ENCODE measurements around the gene ENO3.

Gene ENO3

DNA sequence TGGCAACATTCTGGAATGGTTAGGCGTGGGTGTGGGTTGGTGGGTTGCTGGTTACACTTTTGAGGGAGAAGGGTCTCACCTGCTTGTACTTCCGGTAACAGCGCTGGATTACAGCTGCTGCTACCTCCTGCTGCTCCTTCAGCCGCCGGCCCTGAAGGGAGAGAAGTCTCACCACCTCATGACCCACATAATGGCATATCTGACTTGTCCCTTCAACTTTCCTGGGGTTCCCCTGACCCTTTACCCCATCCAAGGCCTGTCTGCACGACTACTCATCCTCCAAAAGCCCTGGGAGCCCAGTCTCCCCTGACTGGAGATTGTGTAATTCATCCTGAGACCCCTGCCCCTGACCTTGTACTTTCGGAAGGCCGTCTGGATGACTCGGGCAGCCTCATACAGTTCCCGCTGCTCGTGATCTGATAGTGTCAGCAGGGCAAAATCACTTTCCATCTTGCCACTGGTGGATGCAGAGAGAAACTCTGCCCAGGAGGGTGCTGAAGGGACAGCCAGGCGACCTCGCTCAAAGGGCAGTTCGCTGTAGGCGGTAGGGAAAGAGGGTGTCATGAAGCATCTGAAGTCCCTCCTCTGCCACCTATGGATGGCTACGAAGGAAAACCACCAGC is 18.7 kb downstream of the ENO3 start:
- peak overlapping the region; percentile 97 for H3K27ac ChIP-seq
- DNase-seq (ENCODE audit: low read depth, low spot score), result no peak

DNA sequence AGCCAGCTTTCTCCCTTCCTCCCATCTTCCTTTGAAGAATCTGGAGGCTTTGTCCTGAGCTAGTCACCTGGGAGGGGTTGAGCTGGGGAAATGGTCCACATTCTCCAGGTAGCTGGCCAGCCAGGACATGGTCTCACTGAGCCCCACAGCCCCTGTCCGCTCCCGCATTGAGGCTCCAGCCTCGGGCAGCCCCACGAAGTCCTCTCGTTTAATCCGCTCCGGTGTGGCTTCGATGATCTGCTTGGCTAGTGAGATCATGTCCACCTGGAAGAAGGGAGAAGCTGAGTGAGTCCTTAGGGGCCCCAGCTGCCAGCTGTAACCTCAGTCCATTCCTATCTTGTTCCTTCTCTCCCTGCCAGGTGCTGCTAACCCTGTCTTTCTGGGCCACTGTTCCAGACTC is 19.4 kb downstream of the ENO3 start:
- peak overlapping the region; percentile 97 for H3K27ac ChIP-seq
- no peak for DNase-seq (ENCODE audit: low read depth, low spot score)

DNA sequence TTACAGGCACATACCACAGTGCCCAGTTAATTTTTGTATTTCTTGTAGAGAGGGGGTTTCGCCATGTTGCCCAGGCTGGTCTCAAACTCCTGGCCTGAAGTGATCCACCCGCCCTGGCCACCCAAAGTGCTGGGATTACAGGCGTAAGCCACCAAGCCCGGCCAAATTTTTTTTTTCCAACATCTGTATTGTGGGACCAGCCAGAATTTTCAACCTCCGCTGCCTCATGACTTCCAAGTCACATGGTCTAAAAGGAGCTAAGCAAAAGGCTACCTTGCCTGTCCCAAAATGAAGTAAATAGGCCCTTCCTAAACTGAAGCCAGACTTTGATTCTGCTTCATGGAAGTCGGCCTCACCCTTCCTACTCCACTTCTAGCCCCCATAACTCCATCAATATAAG is 20.9 kb downstream of the ENO3 start:
- DNase-seq (ENCODE audit: low read depth, low spot score), result no peak
- no peak overlapping the region for H3K27ac ChIP-seq

DNA sequence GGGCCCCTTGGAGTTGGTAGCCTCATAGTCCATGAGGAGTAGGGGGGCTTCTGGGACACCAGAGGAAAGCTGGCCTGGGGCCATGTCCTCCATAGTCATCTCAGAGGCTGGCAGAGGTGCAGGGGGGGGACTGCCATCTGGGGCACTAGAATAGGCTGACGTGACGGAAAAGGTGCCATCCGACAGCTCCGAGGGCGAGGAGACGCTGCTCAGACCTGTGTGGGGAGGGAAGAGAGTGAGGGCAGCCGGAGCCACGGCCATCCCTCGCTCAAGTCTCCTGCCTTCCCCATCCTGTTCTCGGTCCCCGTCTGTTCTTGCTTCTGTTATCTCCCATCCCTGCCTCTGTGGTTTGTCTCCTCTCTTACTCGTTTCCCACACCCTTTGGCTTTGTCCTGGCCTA is 21.4 kb downstream of the ENO3 start:
- no peak for DNase-seq (ENCODE audit: low read depth, low spot score)

DNA sequence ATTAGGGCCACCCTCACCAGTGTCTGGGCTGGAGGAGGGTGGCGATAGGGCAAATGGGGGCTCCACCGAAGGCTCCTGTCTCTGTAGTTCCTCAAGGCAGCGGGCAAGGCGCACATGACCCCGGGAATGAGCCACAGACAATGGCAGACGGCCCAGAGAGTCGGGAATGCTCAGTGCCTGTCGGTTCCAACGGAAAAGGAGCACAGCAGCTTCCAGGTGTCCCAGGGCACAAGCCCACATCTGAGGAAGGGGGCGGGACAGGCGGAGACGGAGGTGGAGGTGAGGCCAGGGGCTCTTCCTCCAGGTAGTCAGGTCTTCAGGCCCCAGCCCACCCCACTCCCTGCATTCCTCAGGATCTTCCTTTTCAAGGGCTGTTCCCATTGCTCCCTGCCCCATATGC is 21.8 kb downstream of the ENO3 start:
- no peak overlapping the region for H3K27ac ChIP-seq
- no peak for DNase-seq (ENCODE audit: low read depth, low spot score)

More for the DNA sequence above, 21.4 kb downstream of the ENO3 start:
- no peak overlapping the region for H3K27ac ChIP-seq

DNA sequence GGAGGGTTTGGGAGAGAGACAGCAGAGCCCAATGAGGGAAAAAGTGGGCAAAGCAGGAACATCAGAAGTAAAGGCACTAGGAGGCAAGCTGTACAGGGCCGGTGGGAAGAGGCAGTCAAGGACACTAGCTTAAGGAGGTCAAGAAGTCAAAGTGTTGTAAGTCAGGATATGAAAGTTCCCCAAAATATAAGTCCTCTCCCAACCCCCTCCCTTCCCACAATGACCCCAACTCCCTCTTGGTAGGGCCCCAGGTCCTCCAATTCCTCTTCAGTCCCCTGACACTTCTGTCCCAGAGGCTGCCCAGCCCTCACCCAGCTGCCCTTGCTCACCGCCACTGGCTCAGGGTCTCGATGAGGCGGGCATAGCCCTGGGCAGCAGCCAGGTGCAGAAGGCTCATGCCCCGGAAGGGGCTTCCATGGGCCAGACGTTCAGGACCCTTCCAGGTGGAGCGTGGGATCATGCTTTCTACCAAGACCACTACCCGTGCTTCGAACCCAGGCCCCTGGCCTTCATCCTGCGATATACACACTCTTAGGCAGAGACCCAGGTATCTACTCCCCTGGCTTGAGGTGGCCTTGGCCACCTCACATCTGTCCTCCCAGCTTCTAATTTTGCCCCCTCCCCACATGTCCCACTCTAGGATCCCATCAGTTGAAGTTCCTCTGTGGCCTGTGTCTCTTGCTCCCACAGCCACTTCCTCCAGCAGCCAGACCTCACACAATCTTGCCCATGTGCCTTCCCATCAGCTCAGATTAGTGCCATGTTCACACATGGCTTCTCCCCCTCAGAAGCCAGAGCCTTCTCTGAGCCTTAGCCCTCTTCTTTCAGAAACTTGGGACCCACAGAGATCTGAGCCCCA is 22.6 kb downstream of the ENO3 start:
- no peak overlapping the region for H3K27ac ChIP-seq
- no peak for DNase-seq (ENCODE audit: low read depth, low spot score)

DNA sequence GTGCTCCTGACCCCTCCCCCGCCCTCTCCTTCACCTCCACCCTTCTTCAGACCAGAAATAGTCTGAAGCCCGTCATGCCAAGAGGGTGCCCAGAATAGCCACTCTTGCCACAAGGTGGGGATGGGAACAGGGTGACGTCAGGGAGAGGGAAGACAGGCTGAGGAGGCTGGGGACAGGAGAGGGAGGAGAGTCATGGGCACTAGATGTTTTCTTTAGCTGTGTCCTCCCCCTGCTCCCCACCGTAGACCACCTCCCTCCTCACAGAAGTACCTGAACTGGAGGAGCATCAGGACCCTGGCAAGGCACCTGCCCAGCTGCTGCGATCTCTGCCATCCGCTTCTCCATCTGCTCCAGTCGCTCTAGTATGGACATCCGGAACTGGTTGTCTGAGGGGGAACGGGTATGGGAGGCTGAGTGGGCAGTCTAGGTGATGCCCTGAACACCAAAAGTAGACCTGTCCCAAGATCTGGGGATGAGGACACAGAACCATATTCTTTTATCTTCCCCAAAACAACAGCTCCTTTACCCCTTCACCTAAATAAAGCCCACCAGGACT is 23.3 kb downstream of the ENO3 start:
- H3K27ac ChIP-seq, result no peak overlapping the region
- DNase-seq (ENCODE audit: low read depth, low spot score), result no peak

DNA sequence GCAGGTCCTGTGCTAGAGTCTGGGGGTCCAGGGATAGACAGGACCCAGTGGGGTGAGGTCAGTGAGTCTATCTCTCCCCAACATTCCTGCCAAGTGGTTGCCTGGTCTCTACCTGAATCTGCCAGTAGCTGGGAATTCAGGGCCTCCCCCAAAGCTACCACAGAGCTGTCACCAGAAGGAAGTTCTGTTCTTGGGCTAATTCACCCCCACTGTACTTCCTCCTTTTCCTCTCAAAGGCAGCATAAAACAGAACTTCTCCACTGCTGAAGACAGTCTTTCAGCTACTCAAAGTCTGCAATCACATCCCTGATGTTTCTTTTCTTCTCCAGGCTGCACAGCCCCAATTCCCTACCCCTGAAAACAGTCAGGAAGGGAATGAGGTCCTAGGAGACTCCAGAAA is 27.8 kb downstream of the ENO3 start:
- DNase-seq (ENCODE audit: low read depth, low spot score), result no peak
- H3K27ac ChIP-seq, result no peak overlapping the region

DNA sequence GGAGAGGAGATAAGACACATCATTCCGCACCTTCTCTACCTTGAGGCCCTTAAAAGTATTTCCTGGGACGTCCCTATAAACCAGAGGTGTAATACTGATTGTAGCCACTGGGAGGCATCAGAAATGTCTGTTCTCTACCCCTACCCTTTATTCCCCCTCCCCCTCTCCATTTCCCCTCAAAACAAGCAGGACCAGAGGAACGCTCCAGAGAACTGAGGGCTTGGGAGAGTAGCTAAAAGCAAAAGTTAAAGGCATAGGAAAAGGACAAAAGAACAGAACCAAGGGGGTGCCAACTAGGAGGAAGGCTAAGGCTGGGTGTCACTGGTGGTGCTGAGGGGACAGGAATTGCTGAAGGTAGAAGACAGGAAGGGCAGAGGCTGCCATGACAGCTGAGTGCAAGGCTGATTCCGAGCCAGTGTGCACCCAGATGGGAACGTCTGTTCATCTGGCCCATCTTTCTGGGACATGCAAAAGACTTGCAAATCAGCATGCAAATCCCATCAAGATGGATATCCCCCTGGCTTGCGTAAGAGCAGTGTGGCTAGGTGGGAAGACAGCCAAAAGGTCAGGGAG is 29.8 kb downstream of the ENO3 start:
- DNase-seq (ENCODE audit: low read depth, low spot score), result no peak
- H3K27ac ChIP-seq, result no peak overlapping the region

DNA sequence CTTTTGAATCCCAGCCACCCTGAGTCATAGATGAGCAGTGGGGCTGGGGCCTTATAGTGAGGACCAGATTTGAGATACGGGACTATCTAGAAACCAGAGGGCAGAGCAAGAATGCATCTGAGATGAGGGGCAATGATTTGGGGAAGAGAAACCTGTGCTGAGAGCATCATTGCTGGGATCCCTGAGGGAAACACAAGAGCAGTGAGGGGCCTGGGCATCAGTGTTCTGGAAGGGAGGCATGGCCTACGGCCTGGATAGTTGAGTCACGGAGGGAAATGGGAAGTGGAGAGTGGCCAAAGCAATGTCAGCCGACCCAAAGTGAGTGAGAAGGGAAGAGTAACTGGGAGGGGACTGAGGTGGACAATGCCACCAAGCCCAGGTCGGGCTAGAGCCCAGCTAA is 31.4 kb downstream of the ENO3 start:
- DNase-seq (ENCODE audit: low read depth, low spot score), result no peak
- no peak overlapping the region for H3K27ac ChIP-seq

DNA sequence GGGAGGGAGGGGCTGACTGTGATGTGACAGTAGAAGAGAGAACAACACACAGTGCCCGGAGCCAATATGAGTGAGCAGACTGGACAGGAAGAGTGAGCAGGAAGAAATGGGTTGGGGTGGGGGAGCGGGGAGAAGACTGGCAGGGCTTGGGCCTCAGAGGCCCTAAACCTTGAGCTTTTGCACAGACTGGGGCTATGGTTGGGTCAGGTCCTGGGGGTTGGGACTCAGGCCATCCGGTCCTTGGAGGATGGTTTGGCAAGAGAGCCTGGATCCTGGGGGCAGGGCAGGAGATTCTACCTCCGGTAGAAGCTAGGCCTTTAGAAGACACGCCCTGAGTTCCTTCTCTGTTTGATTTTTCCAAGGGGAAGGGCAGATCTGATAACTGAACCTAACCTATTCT is 35.5 kb downstream of the ENO3 start:
- H3K27ac ChIP-seq, result peak overlapping the region; percentile 82
- no peak for DNase-seq (ENCODE audit: low read depth, low spot score)

DNA sequence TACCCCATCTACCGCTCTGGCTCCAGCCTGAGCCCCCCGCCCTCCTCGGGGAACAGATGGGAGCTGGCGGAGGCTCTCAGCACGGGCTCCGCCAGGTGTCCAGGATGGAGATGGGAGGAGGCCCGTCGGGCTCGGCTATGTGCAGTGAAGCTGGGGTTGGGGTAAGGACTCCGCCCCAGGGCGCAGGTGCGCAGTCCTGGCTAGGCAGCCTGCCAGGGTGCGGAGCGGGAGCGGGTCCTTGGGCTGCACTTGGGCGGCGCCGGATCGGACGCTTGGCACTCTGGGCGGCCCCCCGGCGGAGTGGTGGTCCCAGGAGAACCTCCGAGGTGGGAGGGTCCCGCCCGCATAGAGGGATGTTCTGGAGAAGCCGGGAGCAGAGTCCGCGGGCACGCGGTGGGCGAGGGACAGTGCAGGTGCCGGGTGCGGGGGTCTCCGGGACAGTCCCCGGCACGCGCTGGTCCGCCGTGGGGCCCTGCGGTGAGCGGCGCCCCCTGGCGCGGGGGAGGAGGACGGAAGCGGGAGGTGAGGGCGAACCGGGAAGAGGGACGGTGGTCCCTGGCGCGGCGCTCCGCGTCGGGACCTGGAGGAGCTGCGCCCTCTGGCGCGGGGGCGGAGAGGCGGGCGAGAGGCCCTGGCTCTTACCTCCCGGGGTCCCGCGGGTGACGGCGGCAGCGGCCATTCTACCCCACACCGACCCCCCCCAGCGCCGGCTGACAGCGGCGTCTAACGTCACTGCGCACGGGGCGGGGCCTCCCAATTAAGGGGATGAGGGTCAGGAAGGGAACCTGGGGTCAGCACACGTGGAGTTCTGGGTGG is 36.2 kb downstream of the ENO3 start, which contains the start of gene CAMTA2:
TSS of gene CAMTA2 (minus strand) at position 725 of the 816 bp plus-strand sequence. CDS start 1,453 bp downstream, outside the sequence.
- H3K27ac ChIP-seq, result peak within 1 kb of the TSS; percentile 82
- DNase-seq (ENCODE audit: low read depth, low spot score), result no peak

DNA sequence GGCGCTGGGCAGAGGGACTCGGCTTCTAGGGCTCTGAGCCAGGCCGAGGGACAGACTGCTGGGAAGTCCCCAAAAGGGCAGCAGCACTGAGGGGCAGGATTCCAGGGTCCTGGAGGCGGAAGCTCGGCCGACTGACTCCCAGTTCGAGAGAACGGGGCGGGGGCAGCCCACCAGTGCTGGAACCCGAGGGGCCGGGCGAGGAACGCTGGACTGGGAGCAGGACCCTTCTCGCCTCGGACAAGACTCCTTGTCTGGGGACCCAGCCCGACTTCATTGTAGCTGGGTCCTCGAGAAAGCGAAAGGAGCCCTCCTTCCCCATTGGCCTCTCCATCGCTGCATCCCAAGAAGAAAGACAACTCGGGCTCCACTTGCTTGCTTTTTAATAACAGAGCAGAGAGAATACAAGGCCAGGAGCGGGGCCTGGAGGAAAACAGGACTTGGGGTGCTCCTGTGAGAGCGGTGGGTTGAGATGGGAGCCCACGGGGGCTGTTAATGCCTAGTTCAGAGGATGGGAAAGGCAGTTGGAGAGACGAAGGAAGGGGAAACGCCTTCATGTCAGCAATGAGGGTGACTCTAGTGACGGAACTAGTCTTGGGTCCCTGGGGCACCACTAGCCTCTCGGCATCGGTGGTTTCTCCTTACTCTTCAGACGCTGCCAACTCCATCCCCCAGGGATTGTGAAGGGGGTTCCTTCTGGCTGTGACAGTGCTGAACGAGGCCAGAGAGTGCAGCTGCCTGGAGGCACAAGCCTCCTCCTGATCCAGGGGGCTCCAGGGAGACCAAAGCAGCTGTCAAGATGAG is 37.0 kb downstream of the ENO3 start:
- peak overlapping the region; percentile 82 for H3K27ac ChIP-seq
- no peak for DNase-seq (ENCODE audit: low read depth, low spot score)

DNA sequence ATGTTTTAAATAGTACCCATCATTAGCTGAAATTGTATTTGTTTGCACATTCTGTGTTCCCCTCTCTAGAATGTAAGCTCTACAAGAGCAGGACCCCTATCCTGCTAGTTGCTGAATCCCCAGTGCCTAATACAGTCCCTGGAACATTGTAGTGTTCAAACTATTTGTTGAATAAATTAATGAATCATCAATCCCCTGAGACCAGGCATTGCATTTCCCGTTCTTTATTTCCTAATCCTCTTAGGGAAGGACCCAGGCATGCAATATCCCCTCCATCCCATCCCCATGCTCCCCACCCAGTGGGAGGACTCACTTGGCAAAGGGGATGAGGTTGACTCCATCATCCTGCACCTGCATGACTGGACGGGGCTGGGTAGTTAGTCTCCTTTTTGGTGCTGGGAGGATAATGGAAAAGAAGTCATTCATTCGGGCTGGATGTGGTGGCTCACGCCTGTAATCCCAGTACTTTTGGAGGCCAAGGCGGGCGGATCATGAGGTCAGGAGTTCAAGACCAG is 43.2 kb downstream of the ENO3 start:
- DNase-seq (ENCODE audit: low read depth, low spot score), result no peak

DNA sequence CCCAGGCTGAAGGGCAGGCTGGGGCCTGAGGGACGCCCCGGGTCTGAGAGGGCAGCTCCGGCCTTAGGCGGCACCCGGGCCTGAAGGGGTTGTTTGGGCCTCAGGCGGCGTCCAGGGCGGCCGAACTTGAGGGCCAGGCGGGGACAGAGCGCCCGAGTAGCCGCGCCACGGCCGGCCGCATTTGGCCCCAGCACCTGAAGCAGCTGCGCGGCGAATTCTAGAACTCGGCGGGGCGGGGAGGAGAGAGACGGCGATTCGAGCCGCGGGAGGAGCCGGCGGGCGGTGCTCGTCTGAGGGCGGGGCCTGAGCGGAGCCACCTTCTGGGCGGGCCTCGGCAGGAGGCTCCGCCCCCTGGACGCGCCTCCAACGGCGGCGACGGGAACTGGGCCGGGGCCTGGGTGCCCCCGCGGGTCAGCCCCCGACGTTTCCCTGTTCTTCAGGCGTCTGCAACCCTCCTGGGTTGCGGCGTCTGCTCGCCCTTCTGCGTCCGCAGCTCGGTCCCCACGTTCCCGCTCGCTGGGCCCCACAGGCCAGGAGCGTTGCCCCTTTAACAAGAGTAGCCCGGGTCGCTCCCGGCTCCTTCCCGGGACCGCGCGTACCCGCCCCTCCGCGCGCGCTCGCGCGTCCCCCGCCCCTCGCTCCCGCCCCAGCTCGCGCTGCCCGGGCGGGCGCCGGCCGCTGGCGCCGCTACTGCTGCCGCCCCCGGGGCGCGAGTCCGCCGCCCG is 46.5 kb downstream of the ENO3 start, which contains the start of the genes INCA1 and KIF1C:
TSS of gene INCA1 (minus strand) at position 221 of the 725 bp plus-strand sequence. CDS start 3,085 bp downstream, outside the sequence.
TSS of gene KIF1C (plus strand) at position 649 of the 725 bp plus-strand sequence. CDS start 2,297 bp downstream, outside the sequence.
- H3K27ac ChIP-seq, result peak within 1 kb of the TSS; percentile 71

More for the DNA sequence above, 43.2 kb downstream of the ENO3 start:
- no peak overlapping the region for H3K27ac ChIP-seq

DNA sequence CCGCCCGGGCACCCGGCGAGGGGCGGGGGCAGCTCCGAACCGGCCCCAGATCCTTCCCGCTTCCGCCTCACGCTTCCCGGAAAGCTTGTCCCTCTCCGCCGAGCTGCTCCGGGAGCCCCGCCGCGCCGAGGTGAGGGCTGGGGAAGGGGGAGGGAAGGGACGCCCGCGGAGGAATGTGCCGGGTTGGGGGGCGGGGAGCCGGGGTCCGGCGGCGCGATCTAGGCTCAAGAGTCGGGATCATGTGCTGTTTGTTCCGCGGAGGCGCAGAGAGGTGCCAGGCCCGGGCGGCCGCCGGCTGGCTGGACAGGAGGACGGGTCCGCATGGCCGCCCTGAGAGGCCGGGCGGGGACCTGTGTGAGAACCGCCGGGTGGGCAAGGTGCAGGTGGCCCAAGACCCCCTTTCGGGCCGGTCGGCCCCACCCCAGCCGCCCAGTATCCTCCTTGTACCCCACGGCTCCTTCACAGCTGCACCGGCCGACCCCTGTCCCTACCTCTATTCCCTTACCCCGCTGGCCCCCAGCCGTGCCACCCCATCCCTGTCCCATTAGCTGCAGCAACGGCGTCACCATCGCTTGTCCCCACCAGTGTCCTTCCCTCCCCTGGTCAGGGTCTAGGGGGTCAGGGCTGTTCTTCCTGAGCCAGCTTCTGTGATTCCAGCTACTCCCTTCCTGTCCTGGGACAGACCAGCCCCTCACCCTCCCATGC is 47.3 kb downstream of the ENO3 start:
- DNase-seq (ENCODE audit: low read depth, low spot score), result no peak
- H3K27ac ChIP-seq, result peak overlapping the region; percentile 71

More for the DNA sequence above, 46.5 kb downstream of the ENO3 start, which contains the start of the genes INCA1 and KIF1C:
- DNase-seq (ENCODE audit: low read depth, low spot score), result peak; percentile 52

DNA sequence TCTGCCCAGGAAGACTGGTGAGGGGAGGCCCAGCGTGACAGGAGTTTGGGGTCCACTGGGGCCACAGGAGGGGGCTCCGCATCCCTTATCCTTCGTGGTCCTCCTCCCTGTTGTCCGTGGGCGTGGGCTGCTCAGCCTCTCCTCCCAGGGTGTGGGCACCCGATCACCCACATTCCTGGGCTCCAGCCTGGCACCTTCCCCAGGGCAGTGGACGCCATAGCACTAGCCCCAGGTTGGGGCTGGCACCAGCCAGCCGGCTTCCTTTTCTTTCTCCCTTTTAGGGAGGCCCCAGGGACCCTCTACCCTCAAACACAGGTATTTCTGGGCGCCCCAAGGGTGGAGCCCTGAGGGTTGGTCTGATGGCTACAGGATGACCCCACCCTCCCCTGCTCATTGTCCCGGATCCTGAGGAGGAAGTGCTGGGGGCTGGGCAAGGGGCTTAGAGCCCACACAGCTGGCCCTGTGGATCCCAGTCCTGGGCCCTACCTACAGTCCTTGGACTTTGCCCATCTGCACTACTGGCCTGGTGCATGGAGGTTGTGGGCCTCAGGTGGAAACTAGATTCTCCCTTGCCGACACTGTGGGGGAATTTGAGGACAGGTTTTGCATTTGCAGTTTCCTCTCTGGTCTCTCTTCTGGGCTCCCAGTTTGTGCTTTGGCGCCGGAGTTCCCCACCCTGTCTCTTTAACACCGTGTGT is 48.0 kb downstream of the ENO3 start:
- peak overlapping the region; percentile 71 for H3K27ac ChIP-seq
- DNase-seq (ENCODE audit: low read depth, low spot score), result no peak

All from epithelial cell of prostate (primary cell).